ENCODE data around the gene TBC1D19.

GRCh38 chr4:26621366-26621765, 37.5 kb downstream of the TBC1D19 start:
- TF ChIP-seq CTCF (IDR thresholded peaks at IDR 0.05; ENCODE audit: low read depth, low read length, poor library complexity, severe bottlenecking): no peak
- TF ChIP-seq EZH2phosphoT487 (IDR thresholded peaks at IDR 0.05; ENCODE audit: borderline replicate concordance, low read length): no peak

Measured in DOHH2 (cell line).